WTC11 (cell line): Measurements from ENCODE around the gene HMX1. TPM values are rescaled to one million over a fixed set of nuclear protein-coding genes. Genes with fewer than 3 reads are reported as not detected.

Experiments used
- ATAC-seq: fragments of 200-7000 bp; cut with Tn5 transposase; 2 replicates; pipeline ENCODE4 v1.10.0; 2021; ENCODE audit warnings: mild to moderate bottlenecking, moderate library complexity
- CTCF ChIA-PET: fragments of 300-600 bp; sonication (Branson Sonifier 250); formaldehyde crosslinking; loops from one replicate; lab custom pipeline; 2021; ENCODE audit warnings: antibody characterized with exemption; lab: Charles Lee
- POLR2A ChIA-PET: fragments of 350-600 bp; sonication (Branson Sonifier 250); formaldehyde crosslinking; loops from one replicate; lab custom pipeline; 2021; ENCODE audit warnings: antibody characterized with exemption; lab: Charles Lee
- DNase-seq: peaks from one replicate; pipeline ENCODE4 v3.0.0; 2021; ENCODE audit warnings: low spot score
- H3K27ac Mint-ChIP-seq: 2 replicates; pipeline ENCODE4 v1.8.0; 2021; ENCODE audit warnings: mixed read lengths
- H3K27me3 Mint-ChIP-seq: 2 replicates; pipeline ENCODE4 v1.8.0; 2021; ENCODE audit warnings: low read depth, mild to moderate bottlenecking, moderate library complexity, mixed read lengths
- H3K36me3 Mint-ChIP-seq: 2 replicates; pipeline ENCODE4 v1.8.0; 2021; ENCODE audit warnings: mixed read lengths
- H3K4me1 Mint-ChIP-seq: 2 replicates; pipeline ENCODE4 v1.8.0; 2022; ENCODE audit warnings: mixed read lengths
- H3K4me3 Mint-ChIP-seq: 2 replicates; pipeline ENCODE4 v1.8.0; 2021; ENCODE audit warnings: mild to moderate bottlenecking, moderate library complexity, mixed read lengths
- H3K9me3 Mint-ChIP-seq: 2 replicates; pipeline ENCODE4 v1.8.0; 2021; ENCODE audit warnings: mixed read lengths
- CBFB ChIP-seq: sonication (generic); formaldehyde crosslinking; IDR thresholded peaks from 2 replicates; pipeline ENCODE4 v1.8.1; 2022; ENCODE audit warnings: mild to moderate bottlenecking, low read depth, missing genetic modification reagents
- CREB1 ChIP-seq: sonication (generic); formaldehyde crosslinking; IDR thresholded peaks from 2 replicates; pipeline ENCODE4 v1.8.0; 2023; ENCODE audit warnings: mild to moderate bottlenecking, missing genetic modification reagents
- ELF4 ChIP-seq: sonication (generic); formaldehyde crosslinking; IDR thresholded peaks from 2 replicates; pipeline ENCODE4 v1.8.1; 2022; ENCODE audit warnings: low read depth, mild to moderate bottlenecking, moderate library complexity, missing genetic modification reagents
- ETV6 ChIP-seq: sonication (generic); formaldehyde crosslinking; IDR thresholded peaks from 2 replicates; pipeline ENCODE4 v1.8.1; 2022; ENCODE audit warnings: mild to moderate bottlenecking, missing genetic modification reagents
- HMGA2 ChIP-seq: fragments of 250-450 bp; sonication (Bioruptor Pico); IDR thresholded peaks from 2 replicates; pipeline ENCODE4 v1.4.0; 2021; ENCODE audit warnings: mild to moderate bottlenecking, moderate library complexity
- JUN ChIP-seq: sonication (generic); formaldehyde crosslinking; IDR thresholded peaks from 2 replicates; pipeline ENCODE4 v1.8.0; 2023; ENCODE audit warnings: mild to moderate bottlenecking, missing genetic modification reagents
- MXD4 ChIP-seq: fragments of 250-450 bp; sonication (Bioruptor Pico); IDR thresholded peaks from 2 replicates; pipeline ENCODE4 v1.8.0; 2021; ENCODE audit warnings: mild to moderate bottlenecking, moderate library complexity, borderline replicate concordance
- NR3C1 ChIP-seq: sonication (generic); formaldehyde crosslinking; conservative IDR thresholded peaks from 2 replicates; pipeline ENCODE4 v1.8.1; 2023; ENCODE audit warnings: low read depth, mild to moderate bottlenecking, missing genetic modification reagents
- PRRX2 ChIP-seq: fragments of 250-450 bp; sonication (Bioruptor Pico); IDR thresholded peaks from 2 replicates; pipeline ENCODE4 v1.8.0; 2021; ENCODE audit warnings: mild to moderate bottlenecking
- RORB ChIP-seq: fragments of 250-450 bp; sonication (Bioruptor Pico); IDR thresholded peaks from 2 replicates; pipeline ENCODE4 v1.9.0; 2021; ENCODE audit warnings: mild to moderate bottlenecking
- SMAD4 ChIP-seq: sonication (generic); formaldehyde crosslinking; IDR thresholded peaks from 2 replicates; pipeline ENCODE4 v1.8.0; 2022; ENCODE audit warnings: mild to moderate bottlenecking, missing genetic modification reagents
- TCF7 ChIP-seq: sonication (generic); formaldehyde crosslinking; IDR thresholded peaks from 2 replicates; pipeline ENCODE4 v1.8.0; 2022; ENCODE audit warnings: mild to moderate bottlenecking, low read depth, missing genetic modification reagents, moderate library complexity
- ZNF219 ChIP-seq: sonication (generic); formaldehyde crosslinking; IDR thresholded peaks from 2 replicates; pipeline ENCODE4 v1.8.0; 2023; ENCODE audit warnings: missing genetic modification reagents, mild to moderate bottlenecking, borderline replicate concordance
- ZNF232 ChIP-seq: sonication (generic); formaldehyde crosslinking; IDR thresholded peaks from 2 replicates; pipeline ENCODE4 v1.8.0; 2022; ENCODE audit warnings: mild to moderate bottlenecking, missing genetic modification reagents
- ZNF396 ChIP-seq: fragments of 250-450 bp; sonication (Bioruptor Pico); IDR thresholded peaks from 2 replicates; pipeline ENCODE4 v1.8.0; 2021; ENCODE audit warnings: mild to moderate bottlenecking, moderate library complexity, borderline replicate concordance
- total RNA-seq: library from RNA; stranded (reverse); gene quantifications from 3 replicates; pipeline ENCODE4 v1.2.3, GENCODE V29; 2021
- TF ChIP-seq, protein P1 (sequence below): sonication (generic); formaldehyde crosslinking; IDR thresholded peaks from 2 replicates; pipeline ENCODE4 v1.8.0; 2023; ENCODE audit warnings: missing genetic modification reagents, mild to moderate bottlenecking, borderline replicate concordance
- TF ChIP-seq, protein P2 (sequence below): sonication (generic); formaldehyde crosslinking; conservative IDR thresholded peaks from 2 replicates; pipeline ENCODE4 v1.8.1; 2022; ENCODE audit warnings: mild to moderate bottlenecking, missing genetic modification reagents
- TF ChIP-seq, protein P3 (sequence below): sonication (generic); formaldehyde crosslinking; IDR thresholded peaks from 2 replicates; pipeline ENCODE4 v1.8.0; 2022; ENCODE audit warnings: mild to moderate bottlenecking, missing genetic modification reagents
- TF ChIP-seq, protein P4 (sequence below): sonication (generic); formaldehyde crosslinking; IDR thresholded peaks from 2 replicates; pipeline ENCODE4 v1.8.1; 2023; ENCODE audit warnings: mild to moderate bottlenecking, missing genetic modification reagents
- TF ChIP-seq, protein P5 (sequence below): fragments of 250-450 bp; sonication (Bioruptor Pico); IDR thresholded peaks from 2 replicates; pipeline ENCODE4 v1.9.0; 2021; ENCODE audit warnings: moderate library complexity, mild to moderate bottlenecking, inconsistent platforms, borderline replicate concordance
- TF ChIP-seq, protein P6 (sequence below): fragments of 200-600 bp; IDR thresholded peaks from 2 replicates; pipeline ENCODE4 v1.8.0; 2022; ENCODE audit warnings: antibody characterized with exemption
- TF ChIP-seq, protein P7 (sequence below): fragments of 250-450 bp; sonication (Bioruptor Pico); conservative IDR thresholded peaks from 2 replicates; pipeline ENCODE4 v1.9.0; 2021; ENCODE audit warnings: mild to moderate bottlenecking

The HMX1 gene
- total RNA-seq, 1 experiment from 2014 or later: 10.0 TPM

DNA sequence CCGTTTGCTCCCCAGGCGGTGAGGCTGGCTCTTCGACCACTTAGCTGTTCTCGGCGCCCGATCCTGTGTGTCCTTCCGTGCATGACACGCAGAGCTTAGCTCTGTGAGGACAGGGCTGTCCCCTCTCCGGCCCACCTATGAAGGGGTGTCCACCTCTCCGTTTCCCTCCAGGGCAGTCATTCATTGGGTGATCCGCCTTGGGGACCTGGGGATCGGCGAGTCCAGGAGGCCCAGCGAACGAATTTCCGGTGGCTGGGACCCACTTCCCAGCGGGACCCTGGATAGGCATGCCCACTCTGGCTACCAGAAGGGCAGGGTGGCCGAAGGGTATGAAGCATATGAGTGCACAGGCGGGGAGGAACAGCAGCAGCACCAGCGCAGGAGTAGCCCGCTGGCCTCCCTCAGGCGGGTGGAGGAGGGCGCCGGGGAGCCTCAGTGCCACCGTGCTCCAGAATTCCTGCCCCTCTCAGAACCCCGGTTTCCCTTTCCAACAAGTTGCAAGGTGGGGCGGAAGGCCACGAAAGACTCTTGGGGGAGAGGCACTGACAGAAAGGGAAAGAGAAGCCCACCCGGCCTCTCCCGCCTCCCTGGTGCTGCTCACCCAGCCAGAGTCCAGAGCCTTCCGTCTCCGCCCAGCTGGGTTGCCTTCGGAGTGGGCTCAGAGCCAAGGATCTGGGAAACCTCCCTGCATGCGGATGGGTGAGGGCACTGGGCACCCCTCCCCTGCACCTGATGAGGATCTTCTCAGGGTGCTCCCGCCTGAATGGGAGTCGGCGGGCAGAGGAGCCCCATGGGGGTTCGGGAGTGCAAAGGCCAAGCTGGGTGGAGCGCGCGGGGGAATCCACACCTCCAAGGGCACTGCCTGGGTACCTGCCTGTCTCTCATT lies 8.6 kb downstream of the HMX1 start (continued):
- TF ChIP-seq, protein P1, sequence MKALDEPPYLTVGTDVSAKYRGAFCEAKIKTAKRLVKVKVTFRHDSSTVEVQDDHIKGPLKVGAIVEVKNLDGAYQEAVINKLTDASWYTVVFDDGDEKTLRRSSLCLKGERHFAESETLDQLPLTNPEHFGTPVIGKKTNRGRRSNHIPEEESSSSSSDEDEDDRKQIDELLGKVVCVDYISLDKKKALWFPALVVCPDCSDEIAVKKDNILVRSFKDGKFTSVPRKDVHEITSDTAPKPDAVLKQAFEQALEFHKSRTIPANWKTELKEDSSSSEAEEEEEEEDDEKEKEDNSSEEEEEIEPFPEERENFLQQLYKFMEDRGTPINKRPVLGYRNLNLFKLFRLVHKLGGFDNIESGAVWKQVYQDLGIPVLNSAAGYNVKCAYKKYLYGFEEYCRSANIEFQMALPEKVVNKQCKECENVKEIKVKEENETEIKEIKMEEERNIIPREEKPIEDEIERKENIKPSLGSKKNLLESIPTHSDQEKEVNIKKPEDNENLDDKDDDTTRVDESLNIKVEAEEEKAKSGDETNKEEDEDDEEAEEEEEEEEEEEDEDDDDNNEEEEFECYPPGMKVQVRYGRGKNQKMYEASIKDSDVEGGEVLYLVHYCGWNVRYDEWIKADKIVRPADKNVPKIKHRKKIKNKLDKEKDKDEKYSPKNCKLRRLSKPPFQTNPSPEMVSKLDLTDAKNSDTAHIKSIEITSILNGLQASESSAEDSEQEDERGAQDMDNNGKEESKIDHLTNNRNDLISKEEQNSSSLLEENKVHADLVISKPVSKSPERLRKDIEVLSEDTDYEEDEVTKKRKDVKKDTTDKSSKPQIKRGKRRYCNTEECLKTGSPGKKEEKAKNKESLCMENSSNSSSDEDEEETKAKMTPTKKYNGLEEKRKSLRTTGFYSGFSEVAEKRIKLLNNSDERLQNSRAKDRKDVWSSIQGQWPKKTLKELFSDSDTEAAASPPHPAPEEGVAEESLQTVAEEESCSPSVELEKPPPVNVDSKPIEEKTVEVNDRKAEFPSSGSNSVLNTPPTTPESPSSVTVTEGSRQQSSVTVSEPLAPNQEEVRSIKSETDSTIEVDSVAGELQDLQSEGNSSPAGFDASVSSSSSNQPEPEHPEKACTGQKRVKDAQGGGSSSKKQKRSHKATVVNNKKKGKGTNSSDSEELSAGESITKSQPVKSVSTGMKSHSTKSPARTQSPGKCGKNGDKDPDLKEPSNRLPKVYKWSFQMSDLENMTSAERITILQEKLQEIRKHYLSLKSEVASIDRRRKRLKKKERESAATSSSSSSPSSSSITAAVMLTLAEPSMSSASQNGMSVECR (CRISPR knock-in tag): no peak
- TF ChIP-seq MXD4 (CRISPR knock-in tag): no peak
- TF ChIP-seq, protein P2, sequence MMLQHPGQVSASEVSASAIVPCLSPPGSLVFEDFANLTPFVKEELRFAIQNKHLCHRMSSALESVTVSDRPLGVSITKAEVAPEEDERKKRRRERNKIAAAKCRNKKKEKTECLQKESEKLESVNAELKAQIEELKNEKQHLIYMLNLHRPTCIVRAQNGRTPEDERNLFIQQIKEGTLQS: no peak
- no peak for TF ChIP-seq NR3C1 (CRISPR knock-in tag)
- TF ChIP-seq ZNF396 (CRISPR knock-in tag): no peak
- TF ChIP-seq TCF7 (CRISPR knock-in tag): no peak
- TF ChIP-seq ETV6: no peak
- TF ChIP-seq SMAD4 (CRISPR knock-in tag): no peak
- TF ChIP-seq ELF4 (CRISPR knock-in tag): no peak
- no peak for TF ChIP-seq CREB1 (CRISPR knock-in tag)
- no peak for TF ChIP-seq RORB (CRISPR knock-in tag)
- TF ChIP-seq, protein P3, sequence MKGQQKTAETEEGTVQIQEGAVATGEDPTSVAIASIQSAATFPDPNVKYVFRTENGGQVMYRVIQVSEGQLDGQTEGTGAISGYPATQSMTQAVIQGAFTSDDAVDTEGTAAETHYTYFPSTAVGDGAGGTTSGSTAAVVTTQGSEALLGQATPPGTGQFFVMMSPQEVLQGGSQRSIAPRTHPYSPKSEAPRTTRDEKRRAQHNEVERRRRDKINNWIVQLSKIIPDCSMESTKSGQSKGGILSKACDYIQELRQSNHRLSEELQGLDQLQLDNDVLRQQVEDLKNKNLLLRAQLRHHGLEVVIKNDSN (CRISPR knock-in tag): no peak
- TF ChIP-seq HMGA2: no peak
- no peak for TF ChIP-seq PRRX2 (CRISPR knock-in tag)
- TF ChIP-seq CBFB: no peak
- TF ChIP-seq, protein P4, sequence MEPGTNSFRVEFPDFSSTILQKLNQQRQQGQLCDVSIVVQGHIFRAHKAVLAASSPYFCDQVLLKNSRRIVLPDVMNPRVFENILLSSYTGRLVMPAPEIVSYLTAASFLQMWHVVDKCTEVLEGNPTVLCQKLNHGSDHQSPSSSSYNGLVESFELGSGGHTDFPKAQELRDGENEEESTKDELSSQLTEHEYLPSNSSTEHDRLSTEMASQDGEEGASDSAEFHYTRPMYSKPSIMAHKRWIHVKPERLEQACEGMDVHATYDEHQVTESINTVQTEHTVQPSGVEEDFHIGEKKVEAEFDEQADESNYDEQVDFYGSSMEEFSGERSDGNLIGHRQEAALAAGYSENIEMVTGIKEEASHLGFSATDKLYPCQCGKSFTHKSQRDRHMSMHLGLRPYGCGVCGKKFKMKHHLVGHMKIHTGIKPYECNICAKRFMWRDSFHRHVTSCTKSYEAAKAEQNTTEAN (CRISPR knock-in tag): no peak

DNA sequence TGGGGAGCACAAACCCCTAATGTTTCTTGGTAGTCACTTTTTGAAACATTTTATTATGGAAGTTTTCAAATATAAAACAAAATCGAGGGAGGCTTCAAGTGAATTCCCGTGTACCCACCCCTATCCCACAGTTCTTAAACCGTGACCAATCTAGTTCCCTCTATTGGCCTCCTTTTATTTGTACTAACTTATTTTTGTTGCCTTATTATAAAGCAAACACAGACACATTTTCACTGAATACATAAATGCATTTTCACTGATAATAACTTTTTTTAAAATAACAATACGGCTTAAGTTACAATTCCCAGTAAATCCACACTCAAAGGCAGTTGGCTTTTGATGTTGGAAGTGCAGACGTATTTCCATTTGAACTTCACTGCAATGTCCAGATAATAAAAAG lies 9.3 kb downstream of the HMX1 start:
- no peak for DNase-seq
- H3K27ac Mint-ChIP-seq: no peak overlapping the region
- ATAC-seq: no peak
- H3K4me3 Mint-ChIP-seq: peak overlapping the region; percentile 10; the same call in 1 of the 2 replicates
- no peaks in the 10 kb centered on the region for H3K9me3 Mint-ChIP-seq
- H3K36me3 Mint-ChIP-seq: no peaks in the 10 kb centered on the region
- H3K4me1 Mint-ChIP-seq: peaks cover 13% of the 10 kb centered on the region
- ChIA-PET POLR2A (no interaction called here), CTCF (interaction anchor here (2.0 to 2.2 kb wide), 2 partner anchors 42 to 174 kb away, joined by 4 to 7 read pairs; no protein-coding TSS in a partner anchor)
- H3K27me3 Mint-ChIP-seq: peaks cover 99% of the 10 kb centered on the region
- no peak for TF ChIP-seq ELF4 (CRISPR knock-in tag)
- TF ChIP-seq TCF7 (CRISPR knock-in tag): no peak
- TF ChIP-seq ZNF219 (CRISPR knock-in tag): no peak
- TF ChIP-seq JUN (CRISPR knock-in tag): no peak
- TF ChIP-seq, protein P5, sequence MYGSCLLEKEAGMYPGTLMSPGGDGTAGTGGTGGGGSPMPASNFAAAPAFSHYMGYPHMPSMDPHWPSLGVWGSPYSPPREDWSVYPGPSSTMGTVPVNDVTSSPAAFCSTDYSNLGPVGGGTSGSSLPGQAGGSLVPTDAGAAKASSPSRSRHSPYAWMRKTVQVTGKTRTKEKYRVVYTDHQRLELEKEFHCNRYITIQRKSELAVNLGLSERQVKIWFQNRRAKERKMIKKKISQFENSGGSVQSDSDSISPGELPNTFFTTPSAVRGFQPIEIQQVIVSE (CRISPR knock-in tag): no peak
- TF ChIP-seq, protein P6, sequence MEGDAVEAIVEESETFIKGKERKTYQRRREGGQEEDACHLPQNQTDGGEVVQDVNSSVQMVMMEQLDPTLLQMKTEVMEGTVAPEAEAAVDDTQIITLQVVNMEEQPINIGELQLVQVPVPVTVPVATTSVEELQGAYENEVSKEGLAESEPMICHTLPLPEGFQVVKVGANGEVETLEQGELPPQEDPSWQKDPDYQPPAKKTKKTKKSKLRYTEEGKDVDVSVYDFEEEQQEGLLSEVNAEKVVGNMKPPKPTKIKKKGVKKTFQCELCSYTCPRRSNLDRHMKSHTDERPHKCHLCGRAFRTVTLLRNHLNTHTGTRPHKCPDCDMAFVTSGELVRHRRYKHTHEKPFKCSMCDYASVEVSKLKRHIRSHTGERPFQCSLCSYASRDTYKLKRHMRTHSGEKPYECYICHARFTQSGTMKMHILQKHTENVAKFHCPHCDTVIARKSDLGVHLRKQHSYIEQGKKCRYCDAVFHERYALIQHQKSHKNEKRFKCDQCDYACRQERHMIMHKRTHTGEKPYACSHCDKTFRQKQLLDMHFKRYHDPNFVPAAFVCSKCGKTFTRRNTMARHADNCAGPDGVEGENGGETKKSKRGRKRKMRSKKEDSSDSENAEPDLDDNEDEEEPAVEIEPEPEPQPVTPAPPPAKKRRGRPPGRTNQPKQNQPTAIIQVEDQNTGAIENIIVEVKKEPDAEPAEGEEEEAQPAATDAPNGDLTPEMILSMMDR: no peak
- TF ChIP-seq, protein P7, sequence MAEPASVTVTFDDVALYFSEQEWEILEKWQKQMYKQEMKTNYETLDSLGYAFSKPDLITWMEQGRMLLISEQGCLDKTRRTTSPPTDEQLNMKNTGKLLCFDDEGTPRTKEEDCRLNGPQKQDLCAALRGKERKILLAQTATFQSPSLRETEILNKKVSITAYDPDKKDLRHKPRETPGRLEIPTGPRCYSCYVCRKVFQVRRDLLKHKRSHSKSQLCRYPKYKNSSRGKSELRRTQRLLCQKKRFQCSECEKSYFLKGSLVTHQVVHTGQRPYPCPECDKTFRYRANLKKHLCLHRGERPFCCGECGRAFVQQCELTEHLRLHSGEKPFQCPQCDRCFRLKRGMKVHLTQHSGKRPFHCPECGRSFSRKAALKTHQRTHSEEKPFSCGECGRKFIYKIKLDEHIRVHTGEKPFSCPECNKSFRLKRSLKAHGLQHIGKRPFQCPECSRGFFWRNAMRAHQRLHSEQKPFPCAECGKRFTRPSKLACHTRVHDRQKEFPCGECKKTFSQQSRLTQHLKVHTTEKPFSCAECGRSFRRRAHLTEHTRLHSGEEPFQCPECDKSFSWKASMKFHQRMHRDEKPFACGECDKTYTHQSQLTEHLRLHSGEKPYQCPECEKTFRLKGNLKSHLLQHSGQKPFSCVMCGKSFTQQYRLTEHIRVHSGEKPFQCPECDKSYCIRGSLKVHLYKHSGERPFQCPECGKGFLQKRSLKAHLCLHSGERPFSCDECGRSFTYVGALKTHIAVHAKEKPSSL (CRISPR knock-in tag): no peak
- no peak for TF ChIP-seq ZNF232
